ENCODE measurements around the gene NCOA6.

- TF ChIP-seq USF1 (IDR thresholded peaks at IDR 0.05; ENCODE audit: borderline replicate concordance, low read depth), result no peak
- no peak for TF ChIP-seq REST (IDR thresholded peaks at IDR 0.05; ENCODE audit: low read depth, low read length)
- no peak for TF ChIP-seq POLR2AphosphoS5 (IDR thresholded peaks at IDR 0.05; ENCODE audit: low read depth, low read length)
- TF ChIP-seq FOSL2 (IDR thresholded peaks at IDR 0.05; ENCODE audit: borderline replicate concordance, low read depth), result no peak
- no peak for TF ChIP-seq CTCF (IDR thresholded peaks at IDR 0.05)
- TF ChIP-seq CHD2 (IDR thresholded peaks at IDR 0.05; ENCODE audit: low read length, partially characterized antibody), result no peak
- no peak for TF ChIP-seq TAF1 (IDR thresholded peaks at IDR 0.05; ENCODE audit: borderline replicate concordance, low read depth, low read length)
- no peak for TF ChIP-seq RCOR1 (IDR thresholded peaks at IDR 0.05; ENCODE audit: low read length)
Measured at GRCh38 chr20:34744340-34744739, 81.1 kb downstream of the NCOA6 start.
